ENCODE data around the gene JAK3. TPM values are rescaled to one million over a fixed set of nuclear protein-coding genes. Genes with fewer than 3 reads are reported as not detected.
A peak's percentile ranks its signal among the peaks of the same experiment; 100 is the strongest.

JAK3 gene
- total and polyA plus RNA-seq, 2 of the 8 experiments (the other 6 are each of a cell fraction or from before 2014, with no cell fraction given) = 4.0 to 4.7 TPM

- TF ChIP-seq HDAC6 (IDR thresholded peaks at IDR 0.05; ENCODE audit: low read depth, low read length) (no peak), EGR1 (IDR thresholded peaks at IDR 0.05; ENCODE audit: borderline replicate concordance, low read depth, low read length) (no peak), SP2 (IDR thresholded peaks at IDR 0.05; ENCODE audit: low read length) (no peak), EP300 (IDR thresholded peaks at IDR 0.05; ENCODE audit: borderline replicate concordance in 1 of 2, low read depth in 2 of 2, low read length in 2 of 2) (no peak), SIX5 (IDR thresholded peaks at IDR 0.05; ENCODE audit: low read depth, low read length) (no peak), NANOG (IDR thresholded peaks at IDR 0.05; ENCODE audit: insufficient read depth, low read depth, low read length, poor library complexity, severe bottlenecking) (no peak), ASH2L (IDR thresholded peaks at IDR 0.05; ENCODE audit: low read length) (peak; percentile 14), CTBP2 (IDR thresholded peaks at IDR 0.05; ENCODE audit: borderline replicate concordance, insufficient read depth, insufficient read length, low read length) (no peak), SP1 (IDR thresholded peaks at IDR 0.05; ENCODE audit: low read depth, low read length) (no peak), ATF2 (IDR thresholded peaks at IDR 0.05; ENCODE audit: low read length) (no peak), EZH2 (IDR thresholded peaks at IDR 0.05; ENCODE audit: low read depth, low read length, severe bottlenecking) (no peak), TEAD4 (IDR thresholded peaks at IDR 0.05; ENCODE audit: low read depth, low read length) (no peak), RFX5 (IDR thresholded peaks at IDR 0.05; ENCODE audit: borderline replicate concordance, low read depth, low read length) (no peak), FOSL1 (IDR thresholded peaks at IDR 0.05; ENCODE audit: insufficient read depth, low read depth, low read length) (no peak), YY1 (IDR thresholded peaks at IDR 0.05; ENCODE audit: low read depth, low read length) (no peak), RAD21 (IDR thresholded peaks at IDR 0.05 in 1 of 2, conservative IDR thresholded peaks at IDR 0.05 in 1 of 2; ENCODE audit: low read depth in 2 of 2, low read length in 2 of 2) (no peak), SIRT6 (IDR thresholded peaks at IDR 0.05; ENCODE audit: low read length) (no peak), NRF1 (IDR thresholded peaks at IDR 0.05; ENCODE audit: low read depth, low read length) (no peak)
These were observed 6.4 kb downstream of the JAK3 start (continued) for GRCh38 chr19:17841371-17841809.

Measured in H1 (cell line).